HEK293T (cell line): ENCODE data around the gene TSEN54.

Experiments used
- BHLHE40 ChIP-seq: fragments of 450-650 bp; IDR thresholded peaks from 2 replicates; pipeline ENCODE4 v1.6.1; 2016; ENCODE audit warnings: mild to moderate bottlenecking, moderate library complexity, borderline replicate concordance
- CTBP1 ChIP-seq: fragments of 450-650 bp; IDR thresholded peaks from 2 replicates; pipeline ENCODE4 v1.6.1; 2016; ENCODE audit warnings: borderline replicate concordance
- ELF4 ChIP-seq: fragments of 450-650 bp; IDR thresholded peaks from 2 replicates; pipeline ENCODE4 v1.6.1; 2017; ENCODE audit warnings: antibody characterized with exemption
- FOXA1 ChIP-seq: fragments of 450-650 bp; IDR thresholded peaks from 2 replicates; pipeline ENCODE4 v1.6.1; 2016; ENCODE audit warnings: mild to moderate bottlenecking
- FOXK2 ChIP-seq: fragments of 450-650 bp; IDR thresholded peaks from 2 replicates; pipeline ENCODE4 v1.6.1; 2016; ENCODE audit warnings: mild to moderate bottlenecking
- FOXM1 ChIP-seq: fragments of 450-650 bp; IDR thresholded peaks from 2 replicates; pipeline ENCODE4 v1.6.1; 2017; ENCODE audit warnings: mild to moderate bottlenecking, borderline replicate concordance
- HDGF ChIP-seq: fragments of 450-650 bp; IDR thresholded peaks from 2 replicates; pipeline ENCODE4 v1.6.1; 2017; ENCODE audit warnings: antibody characterized with exemption, borderline replicate concordance
- LEF1 ChIP-seq: fragments of 450-650 bp; IDR thresholded peaks from 2 replicates; pipeline ENCODE4 v1.6.1; 2017; ENCODE audit warnings: mild to moderate bottlenecking, borderline replicate concordance
- NFRKB ChIP-seq: fragments of 450-650 bp; IDR thresholded peaks from 2 replicates; pipeline ENCODE4 v1.6.1; 2016; ENCODE audit warnings: mild to moderate bottlenecking, moderate library complexity
- SP1 ChIP-seq: fragments of 450-650 bp; IDR thresholded peaks from 2 replicates; pipeline ENCODE4 v1.6.1; 2017
- TARDBP ChIP-seq: fragments of 450-650 bp; IDR thresholded peaks from 2 replicates; pipeline ENCODE4 v1.6.1; 2016
- TF ChIP-seq, protein P1 (sequence below): fragments of 450-650 bp; IDR thresholded peaks from 2 replicates; pipeline ENCODE4 v1.6.1; 2016

DNA sequence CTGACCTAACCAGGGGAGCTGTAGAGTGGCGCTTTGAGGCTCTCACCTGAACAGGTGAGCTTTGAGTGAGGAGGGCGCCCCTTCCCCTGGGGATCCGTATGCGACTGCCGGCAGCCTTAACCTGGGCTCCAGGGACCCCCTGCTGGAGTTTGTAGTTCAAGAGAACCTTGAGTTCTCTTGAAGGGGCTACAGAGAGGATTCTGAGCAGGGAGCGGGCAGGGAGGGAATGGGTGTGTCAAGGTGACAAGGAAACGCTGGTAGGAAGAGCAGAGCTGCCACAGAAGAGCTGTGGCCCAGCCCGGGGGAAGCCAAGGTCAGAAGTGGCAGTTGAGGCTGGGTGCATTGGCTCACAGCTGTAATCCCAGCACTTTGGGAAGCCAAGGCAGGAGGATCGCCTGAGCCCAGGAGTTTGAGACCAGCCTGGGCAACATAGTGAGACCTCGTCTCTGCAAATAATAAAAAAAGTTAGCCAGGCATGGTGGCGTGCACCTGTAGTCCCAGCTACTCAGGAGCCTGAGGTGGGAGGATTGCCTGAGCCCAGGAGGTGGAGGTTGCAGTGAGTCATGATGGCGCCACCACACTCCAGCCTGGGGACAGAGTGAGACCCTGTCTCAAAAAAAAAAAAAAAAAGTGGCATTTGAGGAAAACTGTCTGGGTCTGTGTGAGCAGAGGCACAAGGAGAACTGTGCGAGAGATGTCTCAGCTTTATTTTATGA, 10.4 kb downstream of the TSEN54 start:
- TF ChIP-seq FOXM1, result no peak
- TF ChIP-seq ELF4, result no peak
- no peak for TF ChIP-seq NFRKB
- no peak for TF ChIP-seq LEF1
- no peak for TF ChIP-seq SP1
- no peak for TF ChIP-seq TARDBP
- TF ChIP-seq HDGF, result no peak
- TF ChIP-seq FOXK2, result no peak
- no peak for TF ChIP-seq CTBP1
- TF ChIP-seq, protein P1, sequence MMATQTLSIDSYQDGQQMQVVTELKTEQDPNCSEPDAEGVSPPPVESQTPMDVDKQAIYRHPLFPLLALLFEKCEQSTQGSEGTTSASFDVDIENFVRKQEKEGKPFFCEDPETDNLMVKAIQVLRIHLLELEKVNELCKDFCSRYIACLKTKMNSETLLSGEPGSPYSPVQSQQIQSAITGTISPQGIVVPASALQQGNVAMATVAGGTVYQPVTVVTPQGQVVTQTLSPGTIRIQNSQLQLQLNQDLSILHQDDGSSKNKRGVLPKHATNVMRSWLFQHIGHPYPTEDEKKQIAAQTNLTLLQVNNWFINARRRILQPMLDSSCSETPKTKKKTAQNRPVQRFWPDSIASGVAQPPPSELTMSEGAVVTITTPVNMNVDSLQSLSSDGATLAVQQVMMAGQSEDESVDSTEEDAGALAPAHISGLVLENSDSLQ, result no peak
- no peak for TF ChIP-seq BHLHE40
- no peak for TF ChIP-seq FOXA1
